HepG2 (cell line): Measurements from ENCODE around the gene MCM3AP. TPM values are rescaled to one million over a fixed set of nuclear protein-coding genes. Genes with fewer than 3 reads are reported as not detected.
A peak's percentile ranks its signal among the peaks of the same experiment; 100 is the strongest.

ENCODE experiments used
- ATAC-seq: fragments of 200-7000 bp; cut with Tn5 transposase; 3 replicates; pipeline ENCODE4 v1.9.1; 2020; ENCODE audit warnings: mild to moderate bottlenecking, moderate library complexity
- BruUV-seq: library from RNA; stranded (reverse); fragments of 400-500 nt; replicated peaks from 2 replicates; lab custom pipeline; 2021; lab: Mats Ljungman, UMichigan
- CTCF ChIA-PET: fragments of 300-600 bp; formaldehyde crosslinking; extraction: SDS; loops from one replicate; lab custom pipeline; 2021; ENCODE audit warnings: low total read pairs, inconsistent platforms, low intra/inter-chr PET ratio; lab: Yijun Ruan, JAX
- POLR2A ChIA-PET: fragments of 350-600 bp; sonication (Branson Sonifier 250); formaldehyde crosslinking; loops from one replicate; lab custom pipeline; 2020; ENCODE audit warnings: antibody characterized with exemption, inconsistent platforms; lab: Yijun Ruan, JAX
- DNase-seq: peaks from one replicate; pipeline ENCODE4 v3.0.0-alpha.2; 2015; ENCODE audit warnings: low spot score
- FAIRE-seq: peaks from 3 replicates; lab custom pipeline; 2011; peaks lifted over from hg19 to GRCh38; lab: Jason Lieb, UNC
- H2AFZ ChIP-seq: one replicate; pipeline ENCODE4 v1.6.1; 2011; ENCODE audit warnings: low read length, inconsistent platforms
- H3K27ac ChIP-seq: fragments of 300-600 bp; 3 replicates; pipeline ENCODE4 v1.8.0; 2011; ENCODE audit warnings: mixed run types, mild to moderate bottlenecking, mixed read lengths, low read length, inconsistent platforms; ENCODE audit not compliant: insufficient read depth; ENCODE audit errors: extremely low read length
- H3K27me3 ChIP-seq, 2 experiments: fragments of 200-600 bp in 1 of 2; 2 replicates in 1 of 2; 3 replicates in 1 of 2; pipeline versions ENCODE4 v1.6.0 to v1.8.0; 2011; ENCODE audit warnings: low read length in 2 of 2, mild to moderate bottlenecking in 2 of 2, moderate library complexity in 2 of 2, inconsistent platforms in 1 of 2; ENCODE audit not compliant: insufficient read depth in 2 of 2, control insufficient read depth in 1 of 2
- H3K36me3 ChIP-seq, 2 experiments: fragments of 200-600 bp in 1 of 2; replicated peaks in 1 of 2; 2 replicates in 1 of 2; 3 replicates in 1 of 2; pipeline versions ENCODE4 v1.5.1 to v1.8.0; 2011; ENCODE audit warnings: low read length in 2 of 2, inconsistent platforms in 1 of 2; ENCODE audit not compliant: insufficient read depth in 2 of 2, control insufficient read depth in 1 of 2
- H3K4me1 ChIP-seq: 2 replicates; pipeline ENCODE4 v1.5.1; 2012; ENCODE audit warnings: low read length, inconsistent platforms; ENCODE audit not compliant: insufficient read depth
- H3K4me2 ChIP-seq: 2 replicates; pipeline ENCODE4 v1.6.0; 2011; ENCODE audit warnings: low read depth, low read length, inconsistent platforms
- H3K4me3 ChIP-seq, 3 experiments: fragments of 200-600 bp in 1 of 3; sonication (generic), shearing (Covaris generic) in 1 of 3; replicated peaks in 1 of 3; 2 replicates each; pipeline ENCODE4 v1.5.1; 2011 to 2016; ENCODE audit warnings: low read length in 3 of 3, inconsistent platforms in 2 of 3, low read depth in 2 of 3, mild to moderate bottlenecking in 2 of 3, control low read depth in 1 of 3, mixed read lengths in 1 of 3; ENCODE audit not compliant: insufficient read depth in 1 of 3
- H3K79me2 ChIP-seq: one replicate; pipeline ENCODE4 v1.6.1; 2011; ENCODE audit warnings: low read length, inconsistent platforms; ENCODE audit not compliant: insufficient read depth
- H3K9ac ChIP-seq: 2 replicates; pipeline ENCODE4 v1.6.0; 2011; ENCODE audit warnings: mild to moderate bottlenecking, low read depth, low read length, inconsistent platforms; ENCODE audit not compliant: insufficient read depth
- H3K9me3 ChIP-seq: 2 replicates; pipeline ENCODE4 v1.5.1; 2012; ENCODE audit warnings: mild to moderate bottlenecking, low read length
- H4K20me1 ChIP-seq: 2 replicates; pipeline ENCODE4 v1.6.0; 2011; ENCODE audit warnings: inconsistent platforms, mild to moderate bottlenecking, low read length, moderate library complexity; ENCODE audit not compliant: insufficient read depth
- AGO2 ChIP-seq: fragments of 200-400 bp; formaldehyde crosslinking; optimal IDR thresholded peaks from 2 replicates; pipeline ENCODE3; 2017; ENCODE audit warnings: mild to moderate bottlenecking, low read depth, low read length, moderate library complexity
- DDIT3 ChIP-seq: sonication (generic); formaldehyde crosslinking; IDR thresholded peaks from 2 replicates; pipeline ENCODE4 v1.4.0; 2020; ENCODE audit warnings: mild to moderate bottlenecking, missing genetic modification reagents
- RFX5 ChIP-seq: IDR thresholded peaks from 2 replicates; pipeline ENCODE4 v1.6.1; 2011; ENCODE audit warnings: low read depth, low read length, improper control_type of control experiment
- ZUFSP ChIP-seq: sonication (generic); formaldehyde crosslinking; IDR thresholded peaks from 2 replicates; pipeline ENCODE4 v1.9.0; 2021; ENCODE audit warnings: missing genetic modification reagents, mild to moderate bottlenecking, borderline replicate concordance
- WGBS: methylation state at CpG from one replicate; pipeline ENCODE4 v1.1.6; 2017; ENCODE audit warnings: low lambda C conversion rate; 5-methylcytosine and 5-hydroxymethylcytosine counted together
- in situ Hi-C: cut with HindIII; loops from 2 replicates; pipeline ENCODE4 v1.10.0; 2017; ENCODE audit warnings: low pct_unique_long_range_greater_than_20kb; ENCODE audit not compliant: extremely low pct_ligation_motif_present
- intact Hi-C: fragments of 100-400 bp; cut with micrococcal nuclease; formaldehyde crosslinking; loops from one replicate; pipeline ENCODE4 v1.10.0; 2022; ENCODE audit not compliant: unreplicated experiment
- polyA plus RNA-seq, 8 experiments: library from polyadenylated mRNA; depleted of rRNA in 3 of 8; stranded (reverse) in 7 of 8; unstranded in 1 of 8; fragments of >200 nt; fragmentation: Illumina TruSeq in 4 of 8; extraction: Trizol in 4 of 8; gene quantifications; 2 replicates each; pipeline versions ENCODE4 v1.2.1 to v1.2.3, GENCODE V29; 2011 to 2016; ENCODE audit warnings: low read depth in 4 of 8, missing spikeins in 1 of 8, mixed read lengths in 1 of 8; ENCODE audit not compliant: insufficient read depth in 1 of 8
- total RNA-seq, 5 experiments: library from RNA; depleted of rRNA; stranded (reverse); fragments of >200 nt; fragmentation: Illumina TruSeq; extraction: Trizol; gene quantifications; 2 replicates each; pipeline ENCODE4 v1.2.3, GENCODE V29; 2016; ENCODE audit warnings: low read depth in 1 of 5

The MCM3AP gene
- total and polyA plus RNA-seq, 2 of the 13 experiments (the other 11 are each of a cell fraction or from before 2014, with no cell fraction given): 27.0 to 54.7 TPM

- Histone ChIP-seq H3K9me3 (no peaks in the 10 kb centered on the region), H3K4me2 (no peak overlapping the region), H3K36me3 (peaks cover 0 to 12% of the 10 kb centered on the region in 2 experiments; a peak in 1 of 5 replicates), H3K79me2 (no peaks in the 10 kb centered on the region), H3K9ac (no peak overlapping the region), H3K27me3 (no peaks in the 10 kb centered on the region), H3K27ac (no peak overlapping the region), H3K4me3 (no peak overlapping the region), H2AFZ (no peak overlapping the region), H3K4me1 (peaks cover 22% of the 10 kb centered on the region; the same call in 1 of the 2 replicates), H4K20me1 (no peaks in the 10 kb centered on the region)
- in situ Hi-C loops (no loop called here), intact Hi-C loops (no loop called here)
- peak; percentile 93 for TF ChIP-seq RFX5
- no peak for TF ChIP-seq DDIT3 (CRISPR knock-in tag)
- ChIA-PET POLR2A (no interaction called here), CTCF (no interaction called here)
- no TSS peak for BruUV-seq
- 80% methylated on average over 9 of the region's 9 CpGs for WGBS
- FAIRE-seq (no peak), ATAC-seq (no peak), DNase-seq (no peak)
Measured at GRCh38 chr21:46299167-46299566, 13.8 kb upstream of the MCM3AP start.

- TF ChIP-seq ZUFSP (CRISPR knock-in tag) (no peak), AGO2 (peak; percentile 61)
- no peaks in the 10 kb centered on the region for H4K20me1 ChIP-seq
- H3K27me3 ChIP-seq: no peaks in the 10 kb centered on the region
- H3K36me3 ChIP-seq: peaks cover 0 to 12% of the 10 kb centered on the region in 2 experiments; a peak in 1 of 5 replicates
- H3K79me2 ChIP-seq: no peaks in the 10 kb centered on the region
- H3K4me2 ChIP-seq: no peak overlapping the region
- no peak for DNase-seq
- intact Hi-C loops: no loop called here
- H3K9me3 ChIP-seq: no peaks in the 10 kb centered on the region
- 96% methylated on average over 79 of the region's 84 CpGs for WGBS
- H3K4me3 ChIP-seq: no peak overlapping the region
- no peak for FAIRE-seq
- POLR2A ChIA-PET: no interaction called here
- no peak for ATAC-seq
- in situ Hi-C loops: no loop called here
- CTCF ChIA-PET: no interaction called here
- no peak overlapping the region for H2AFZ ChIP-seq
- no peak overlapping the region for H3K27ac ChIP-seq
- peaks cover 22% of the 10 kb centered on the region; the same call in 1 of the 2 replicates for H3K4me1 ChIP-seq
- no TSS peak for BruUV-seq
- H3K9ac ChIP-seq: no peak overlapping the region
Measured at GRCh38 chr21:46297338-46298271, 12.2 kb upstream of the MCM3AP start.
